ENCODE measurements around the gene PLSCR1. TPM values are rescaled to one million over a fixed set of nuclear protein-coding genes. Genes with fewer than 3 reads are reported as not detected.
A peak's percentile ranks its signal among the peaks of the same experiment; 100 is the strongest.

PLSCR1 gene
- total and polyA plus RNA-seq, 2 of the 4 experiments (the other 2 are of a cell fraction): 5.6 to 13.2 TPM

- Histone ChIP-seq H3K9me1 (ENCODE audit: insufficient read depth, low read length) (no peaks in the 10 kb centered on the region; the same call in 1 of the 2 replicates), H3K18ac (ENCODE audit: low read depth, low read length) (no peak overlapping the region; the same call in 1 of the 2 replicates), H4K91ac (ENCODE audit: insufficient read depth, low read depth, low read length) (no peak overlapping the region), H3K14ac (replicated peaks; ENCODE audit: low read depth, low read length) (no peak overlapping the region), H3K9ac (ENCODE audit: low read depth, low read length) (no peak overlapping the region), H2BK5ac (ENCODE audit: low read depth, low read length, poor library complexity, severe bottlenecking) (peak overlapping the region; percentile 54), H2AK5ac (ENCODE audit: low read depth, low read length) (no peak overlapping the region), H3K27me3 (ENCODE audit: control insufficient read depth, insufficient read depth, low read length) (no peaks in the 10 kb centered on the region), H3K4me1 (ENCODE audit: control insufficient read depth, insufficient read depth, low read length) (peaks cover 8% of the 10 kb centered on the region; the same call in 1 of the 2 replicates), H3K4ac (ENCODE audit: low read depth, low read length) (no peak overlapping the region), H2AFZ (replicated peaks; ENCODE audit: low read length, poor library complexity) (no peak overlapping the region), H3K9me3 (ENCODE audit: control insufficient read depth, insufficient read depth, low read length) (no peaks in the 10 kb centered on the region), H3K4me2 (ENCODE audit: low read depth, low read length) (0 out of 2 replicates have a peak overlapping the region, but pooled peaks have one; percentile 4), H4K8ac (ENCODE audit: low read depth in 2 of 2, low read length in 2 of 2) (no peak overlapping the region), H3K23ac (ENCODE audit: low read depth, low read length) (no peak overlapping the region), H3K56ac (ENCODE audit: extremely low read depth, insufficient read depth, low read length) (no peak overlapping the region), H2BK20ac (ENCODE audit: low read depth, low read length) (0 out of 2 replicates have a peak overlapping the region, but pooled peaks have one; percentile 4), H2BK15ac (ENCODE audit: low read depth, low read length) (no peak overlapping the region), H2AK9ac (replicated peaks; ENCODE audit: low read depth, low read length, poor library complexity) (no peak overlapping the region), H3K4me3 (ENCODE audit: insufficient read depth, low read depth, low read length) (no peak overlapping the region), H3K27ac (ENCODE audit: insufficient read depth, low read length) (peak overlapping the region; percentile 53), H3K36me3 (ENCODE audit: control insufficient read depth, insufficient read depth, low read length) (no peaks in the 10 kb centered on the region), H2BK120ac (ENCODE audit: low read depth, low read length) (no peak overlapping the region), H4K20me1 (ENCODE audit: insufficient read depth, low read length) (no peaks in the 10 kb centered on the region), H3K79me1 (ENCODE audit: low read depth in 1 of 2, low read length in 2 of 2) (no peaks in the 10 kb centered on the region), H4K5ac (ENCODE audit: low read depth, low read length) (no peak overlapping the region)
- peak; percentile 64; the same call in 1 of the 2 replicates for TF ChIP-seq FOS (IDR thresholded peaks at IDR 0.05; ENCODE audit: low read depth, low read length)
- peak; percentile 52 for TF ChIP-seq RCOR1 (IDR thresholded peaks at IDR 0.05; ENCODE audit: insufficient replicate concordance, low read length)
- 0 out of 2 replicates have a peak, but pooled peaks have one; percentile 19 for TF ChIP-seq MXI1 (IDR thresholded peaks at IDR 0.05; ENCODE audit: borderline replicate concordance, low read depth, low read length)
- TF ChIP-seq MAFK (IDR thresholded peaks at IDR 0.05; ENCODE audit: low read depth, low read length): peak; percentile 77
- no peak for TF ChIP-seq BHLHE40 (IDR thresholded peaks at IDR 0.05; ENCODE audit: low read depth, low read length)
- ChIA-PET POLR2A (ENCODE audit: unreplicated experiment) (no interaction called here), CTCF (no interaction called here)
- in situ Hi-C loops (cut with MboI; ENCODE audit: low sequenced_read_pairs): no loop called here
- BruUV-seq (replicated peaks): no TSS peak
- ATAC-seq (ENCODE audit: low read depth): peak; percentile 89
- intact Hi-C loops (cut with micrococcal nuclease): no loop called here
- dilution Hi-C loops (cut with HindIII; ENCODE audit: low sequenced_read_pairs, unreplicated experiment): no loop called here
- WGBS, 2 experiments (ENCODE audit: extremely low coverage in 2 of 2, insufficient read length in 1 of 2): 60% methylated on average over 2 of the region's 12 CpGs; no CpG with 5 or more reads in 1 of the 2 experiments
- peak; percentile 95 for DNase-seq
These were observed 40.8 kb downstream of the PLSCR1 start for GRCh38 chr3:146503461-146504202.

Data from IMR-90 (cell line).